Neural progenitor cell (in vitro differentiated cells): Measurements from ENCODE around the gene RBM19. TPM values are rescaled to one million over a fixed set of nuclear protein-coding genes. Genes with fewer than 3 reads are reported as not detected.

Experiments
- DNase-seq: peaks from one replicate; pipeline ENCODE4 v3.0.0-alpha.2; 2016; ENCODE audit warnings: low spot score
- H2AFZ ChIP-seq: fragments of 200-600 bp; sonication (generic); replicated peaks from 2 replicates; pipeline ENCODE4 v1.6.1; 2016; ENCODE audit warnings: antibody characterized with exemption
- H3F3A ChIP-seq: fragments of 200-600 bp; sonication (generic); 2 replicates; pipeline ENCODE4 v1.6.1; 2016; ENCODE audit warnings: antibody characterized with exemption, low read depth
- H3K27ac ChIP-seq: fragments of 200-600 bp; sonication (generic); 2 replicates; pipeline ENCODE4 v1.5.1; 2016; ENCODE audit warnings: mild to moderate bottlenecking
- H3K27me3 ChIP-seq: fragments of 200-600 bp; sonication (generic); 2 replicates; pipeline ENCODE4 v1.6.1; 2016; ENCODE audit warnings: mild to moderate bottlenecking, moderate library complexity
- H3K36me3 ChIP-seq: fragments of 200-600 bp; sonication (generic); 2 replicates; pipeline ENCODE4 v1.5.1; 2016
- H3K4me1 ChIP-seq: fragments of 200-600 bp; sonication (generic); 2 replicates; pipeline ENCODE4 v1.6.1; 2016; ENCODE audit warnings: mixed run types
- H3K4me2 ChIP-seq: fragments of 200-600 bp; sonication (generic); 2 replicates; pipeline ENCODE4 v1.6.1; 2016
- H3K4me3 ChIP-seq: fragments of 200-600 bp; sonication (generic); 2 replicates; pipeline ENCODE4 v1.5.1; 2016
- H3K79me2 ChIP-seq: fragments of 200-600 bp; sonication (generic); 2 replicates; pipeline ENCODE4 v1.6.1; 2016; ENCODE audit warnings: low read depth
- H3K9ac ChIP-seq: fragments of 200-600 bp; sonication (generic); 2 replicates; pipeline ENCODE4 v1.6.1; 2016
- H3K9me3 ChIP-seq: fragments of 200-600 bp; sonication (generic); 2 replicates; pipeline ENCODE4 v1.5.1; 2016; ENCODE audit warnings: low read depth
- H4K20me1 ChIP-seq: fragments of 200-600 bp; sonication (generic); 2 replicates; pipeline ENCODE4 v1.6.1; 2016; ENCODE audit warnings: low read depth
- H3K27ac Mint-ChIP-seq: 3 replicates; pipeline ENCODE4 v1.8.0; 2021; ENCODE audit warnings: mixed read lengths
- H3K27me3 Mint-ChIP-seq: 2 replicates; pipeline ENCODE4 v1.8.0; 2022; ENCODE audit warnings: low read depth, mild to moderate bottlenecking, inconsistent platforms, moderate library complexity, mixed read lengths; ENCODE audit not compliant: insufficient read depth
- H3K36me3 Mint-ChIP-seq: 3 replicates; pipeline ENCODE4 v1.8.0; 2021; ENCODE audit warnings: mixed read lengths
- H3K4me1 Mint-ChIP-seq: 3 replicates; pipeline ENCODE4 v1.8.0; 2021; ENCODE audit warnings: mixed read lengths
- H3K4me3 Mint-ChIP-seq: 3 replicates; pipeline ENCODE4 v1.8.0; 2021; ENCODE audit warnings: mild to moderate bottlenecking, moderate library complexity, mixed read lengths
- H3K9me3 Mint-ChIP-seq: 3 replicates; pipeline ENCODE4 v1.8.0; 2020; ENCODE audit warnings: mixed read lengths
- CTCF ChIP-seq: fragments of 200-600 bp; sonication (generic); IDR thresholded peaks from 2 replicates; pipeline ENCODE4 v1.5.1; 2017; ENCODE audit warnings: antibody characterized with exemption, mild to moderate bottlenecking
- EZH2 ChIP-seq: fragments of 200-600 bp; sonication (generic); IDR thresholded peaks from 2 replicates; pipeline ENCODE4 v1.6.1; 2017; ENCODE audit warnings: antibody characterized with exemption, mild to moderate bottlenecking, moderate library complexity
- EZH2phosphoT487 ChIP-seq: fragments of 200-600 bp; sonication (generic); IDR thresholded peaks from 2 replicates; pipeline ENCODE4 v1.6.1; 2017; ENCODE audit warnings: antibody characterized with exemption
- total RNA-seq: library from RNA; depleted of rRNA; stranded (reverse); fragments of >200 nt; gene quantifications from 2 replicates; pipeline ENCODE4 v1.2.3, GENCODE V29; 2015; ENCODE audit warnings: low replicate concordance

Gene RBM19
- total RNA-seq, 1 donor from 2014 or later, result 23.5 TPM

GRCh38 chr12:113800201-113800600 lies 165.9 kb downstream of the RBM19 start:
- Histone ChIP-seq H3K4me2 (no peak overlapping the region), H3K27me3 (no peaks in the 10 kb centered on the region), H3K9me3 (no peaks in the 10 kb centered on the region), H3K36me3 (no peaks in the 10 kb centered on the region), H3K9ac (no peak overlapping the region), H3K79me2 (no peaks in the 10 kb centered on the region), H3K27ac (no peak overlapping the region), H2AFZ (no peak overlapping the region), H3K4me3 (no peak overlapping the region), H4K20me1 (no peaks in the 10 kb centered on the region), H3K4me1 (peaks cover 15% of the 10 kb centered on the region), H3F3A (no peaks in the 10 kb centered on the region)
- Mint-ChIP-seq H3K9me3 (no peaks in the 10 kb centered on the region), H3K27me3 (peaks cover 9% of the 10 kb centered on the region), H3K27ac (no peak overlapping the region), H3K36me3 (no peaks in the 10 kb centered on the region), H3K4me3 (no peak overlapping the region), H3K4me1 (peaks cover 47% of the 10 kb centered on the region)
- DNase-seq, result no peak
- TF ChIP-seq EZH2, result no peak

GRCh38 chr12:113798552-113798951 lies 167.6 kb downstream of the RBM19 start:
- no peaks in the 10 kb centered on the region for H3K9me3 ChIP-seq
- H3K9ac ChIP-seq, result no peak overlapping the region
- H3K27me3 ChIP-seq, result no peaks in the 10 kb centered on the region
- H3K4me1 ChIP-seq, result peaks cover 14% of the 10 kb centered on the region
- Mint-ChIP-seq H3K27me3 (peaks cover 11% of the 10 kb centered on the region), H3K27ac (no peak overlapping the region), H3K4me1 (peaks cover 56% of the 10 kb centered on the region), H3K36me3 (no peaks in the 10 kb centered on the region), H3K4me3 (no peak overlapping the region), H3K9me3 (no peaks in the 10 kb centered on the region)
- H3F3A ChIP-seq, result no peaks in the 10 kb centered on the region
- no peak overlapping the region for H3K4me3 ChIP-seq
- no peaks in the 10 kb centered on the region for H3K36me3 ChIP-seq
- H2AFZ ChIP-seq, result no peak overlapping the region
- no peak for DNase-seq
- no peaks in the 10 kb centered on the region for H4K20me1 ChIP-seq
- no peak overlapping the region for H3K27ac ChIP-seq
- H3K4me2 ChIP-seq, result no peak overlapping the region
- TF ChIP-seq CTCF (no peak), EZH2 (no peak), EZH2phosphoT487 (no peak)
- H3K79me2 ChIP-seq, result no peaks in the 10 kb centered on the region

GRCh38 chr12:113797535-113797868 lies 168.6 kb downstream of the RBM19 start:
- no peaks in the 10 kb centered on the region for H4K20me1 ChIP-seq

GRCh38 chr12:113796852-113797534 lies 169.1 kb downstream of the RBM19 start:
- DNase-seq, result no peak
- Histone ChIP-seq H3F3A (peaks cover 6% of the 10 kb centered on the region), H3K9me3 (no peaks in the 10 kb centered on the region), H3K36me3 (no peaks in the 10 kb centered on the region), H4K20me1 (no peaks in the 10 kb centered on the region), H3K4me1 (peaks cover 9% of the 10 kb centered on the region), H3K4me2 (no peak overlapping the region), H3K27me3 (no peaks in the 10 kb centered on the region), H3K9ac (no peak overlapping the region), H3K4me3 (no peak overlapping the region), H3K27ac (no peak overlapping the region), H2AFZ (no peak overlapping the region), H3K79me2 (no peaks in the 10 kb centered on the region)
- Mint-ChIP-seq H3K36me3 (no peaks in the 10 kb centered on the region), H3K9me3 (no peaks in the 10 kb centered on the region), H3K4me1 (peaks cover 52% of the 10 kb centered on the region), H3K27me3 (peaks cover 14% of the 10 kb centered on the region), H3K4me3 (peak overlapping the region; percentile 2), H3K27ac (peak overlapping the region; percentile 8)
- no peak for TF ChIP-seq EZH2phosphoT487
- peak; percentile 10 for TF ChIP-seq CTCF
- no peak for TF ChIP-seq EZH2

More at GRCh38 chr12:113797535-113797868, 168.6 kb downstream of the RBM19 start:
- H3K36me3 ChIP-seq, result no peaks in the 10 kb centered on the region
- peaks cover 53% of the 10 kb centered on the region for H3K4me1 Mint-ChIP-seq
- no peak overlapping the region for H3K27ac ChIP-seq
- no peaks in the 10 kb centered on the region for H3K9me3 Mint-ChIP-seq
- H3K9ac ChIP-seq, result no peak overlapping the region
- no peak overlapping the region for H3K4me3 ChIP-seq
- no peak overlapping the region for H3K4me2 ChIP-seq
- no peak overlapping the region for H2AFZ ChIP-seq
- TF ChIP-seq EZH2phosphoT487 (no peak), EZH2 (no peak)
- H3K4me3 Mint-ChIP-seq, result no peak overlapping the region
- peaks cover 14% of the 10 kb centered on the region for H3K27me3 Mint-ChIP-seq
- no peak overlapping the region for H3K27ac Mint-ChIP-seq
- H3K9me3 ChIP-seq, result no peaks in the 10 kb centered on the region
- H3K27me3 ChIP-seq, result no peaks in the 10 kb centered on the region
- H3F3A ChIP-seq, result peaks cover 3% of the 10 kb centered on the region
- no peaks in the 10 kb centered on the region for H3K36me3 Mint-ChIP-seq
- peaks cover 9% of the 10 kb centered on the region for H3K4me1 ChIP-seq
- H3K79me2 ChIP-seq, result no peaks in the 10 kb centered on the region
- DNase-seq, result no peak
